SK-N-SH treated with all-trans-retinoic acid at 6 μM for 48 hours (cell line): ENCODE results near the gene RNF213.

Source experiments
- ATAC-seq: fragments of 200-7000 bp; cut with Tn5 transposase; 3 replicates; pipeline ENCODE4 v1.9.1; 2020; ENCODE audit warnings: mild to moderate bottlenecking, moderate library complexity
- ARNTL ChIP-seq: fragments of 450-650 bp; formaldehyde crosslinking; IDR thresholded peaks from 2 replicates; pipeline ENCODE4 v1.5.0; 2020; ENCODE audit warnings: low read depth, mild to moderate bottlenecking, moderate library complexity, borderline replicate concordance
- BACH2 ChIP-seq: fragments of 250-450 bp; sonication (Bioruptor Pico); IDR thresholded peaks from 2 replicates; pipeline ENCODE4 v1.9.0; 2021; ENCODE audit warnings: mild to moderate bottlenecking, borderline replicate concordance
- CREB5 ChIP-seq: fragments of 250-450 bp; sonication (Bioruptor Pico); IDR thresholded peaks from 2 replicates; pipeline ENCODE4 v1.5.1; 2020; ENCODE audit warnings: low read depth, mild to moderate bottlenecking, moderate library complexity
- CSDC2 ChIP-seq: fragments of 250-450 bp; sonication (Bioruptor Pico); IDR thresholded peaks from 2 replicates; pipeline ENCODE4 v1.5.0; 2020; ENCODE audit warnings: mild to moderate bottlenecking, moderate library complexity
- CSRNP3 ChIP-seq: fragments of 250-450 bp; sonication (Bioruptor Pico); IDR thresholded peaks from 2 replicates; pipeline ENCODE4 v1.5.1; 2021; ENCODE audit warnings: mild to moderate bottlenecking, moderate library complexity
- ESRRG ChIP-seq: fragments of 250-450 bp; sonication (Bioruptor Pico); IDR thresholded peaks from 2 replicates; pipeline ENCODE4 v1.6.1; 2021; ENCODE audit warnings: mild to moderate bottlenecking
- ISL1 ChIP-seq: fragments of 250-450 bp; sonication (Bioruptor Pico); IDR thresholded peaks from 2 replicates; pipeline ENCODE4 v2.1.2; 2022; ENCODE audit warnings: mild to moderate bottlenecking, moderate library complexity
- OSR1 ChIP-seq: fragments of 250-450 bp; sonication (Bioruptor Pico); IDR thresholded peaks from 2 replicates; pipeline ENCODE4 v1.8.0; 2022; ENCODE audit warnings: moderate library complexity, mild to moderate bottlenecking, inconsistent platforms
- PATZ1 ChIP-seq: fragments of 250-450 bp; sonication (Bioruptor Pico); IDR thresholded peaks from 2 replicates; pipeline ENCODE4 v1.8.0; 2020; ENCODE audit warnings: mild to moderate bottlenecking, moderate library complexity, borderline replicate concordance
- POU6F1 ChIP-seq: fragments of 250-450 bp; sonication (Bioruptor Pico); IDR thresholded peaks from 2 replicates; pipeline ENCODE4 v1.8.0; 2021; ENCODE audit warnings: low read depth, mild to moderate bottlenecking, moderate library complexity, borderline replicate concordance
- RARB ChIP-seq: fragments of 250-450 bp; sonication (Bioruptor Pico); IDR thresholded peaks from 2 replicates; pipeline ENCODE4 v1.8.0; 2021; ENCODE audit warnings: mild to moderate bottlenecking, moderate library complexity
- TCF4 ChIP-seq: fragments of 250-450 bp; sonication (Bioruptor Pico); IDR thresholded peaks from 2 replicates; pipeline ENCODE4 v1.8.0; 2021; ENCODE audit warnings: mild to moderate bottlenecking, moderate library complexity, borderline replicate concordance
- TSHZ2 ChIP-seq: fragments of 250-450 bp; sonication (Bioruptor Pico); IDR thresholded peaks from 2 replicates; pipeline ENCODE4 v1.5.0; 2020; ENCODE audit warnings: mild to moderate bottlenecking, moderate library complexity
- ZC3H10 ChIP-seq: fragments of 250-450 bp; sonication (Bioruptor Pico); IDR thresholded peaks from 2 replicates; pipeline ENCODE4 v1.5.1; 2021; ENCODE audit warnings: mild to moderate bottlenecking, moderate library complexity
- ZFP3 ChIP-seq: fragments of 250-450 bp; sonication (Bioruptor Pico); IDR thresholded peaks from 2 replicates; pipeline ENCODE4 v1.5.0; 2020; ENCODE audit warnings: mild to moderate bottlenecking, moderate library complexity
- ZNF565 ChIP-seq: fragments of 450-650 bp; formaldehyde crosslinking; conservative IDR thresholded peaks from 2 replicates; pipeline ENCODE4 v1.5.0; 2020; ENCODE audit warnings: low read depth, mild to moderate bottlenecking, moderate library complexity
- ZNF70 ChIP-seq: fragments of 450-650 bp; formaldehyde crosslinking; IDR thresholded peaks from 2 replicates; pipeline ENCODE4 v1.5.0; 2020; ENCODE audit warnings: mild to moderate bottlenecking, moderate library complexity
- ZNF8 ChIP-seq: fragments of 450-650 bp; formaldehyde crosslinking; IDR thresholded peaks from 2 replicates; pipeline ENCODE4 v1.5.0; 2020; ENCODE audit warnings: mild to moderate bottlenecking, moderate library complexity

RNF213 gene

GRCh38 chr17:80358131-80358530 is 97.5 kb downstream of the RNF213 start (continued):
- TF ChIP-seq POU6F1 (CRISPR knock-in tag) (no peak), ISL1 (CRISPR knock-in tag) (no peak), ZFP3 (no peak), ZNF8 (CRISPR knock-in tag) (no peak), BACH2 (CRISPR knock-in tag) (no peak), ARNTL (CRISPR knock-in tag) (no peak)

GRCh38 chr17:80358861-80359260 is 98.2 kb downstream of the RNF213 start:
- TF ChIP-seq ZC3H10 (CRISPR knock-in tag) (no peak), ISL1 (CRISPR knock-in tag) (no peak), TSHZ2 (no peak), ARNTL (CRISPR knock-in tag) (no peak), CSRNP3 (CRISPR knock-in tag) (no peak), BACH2 (CRISPR knock-in tag) (no peak), TCF4 (CRISPR knock-in tag) (no peak), CSDC2 (CRISPR knock-in tag) (no peak), CREB5 (CRISPR knock-in tag) (no peak), ZNF8 (CRISPR knock-in tag) (no peak), POU6F1 (CRISPR knock-in tag) (no peak), ZNF565 (CRISPR knock-in tag) (no peak)
- no peak for ATAC-seq

GRCh38 chr17:80359422-80360110 is 98.9 kb downstream of the RNF213 start:
- ATAC-seq, result no peak
- TF ChIP-seq CSRNP3 (CRISPR knock-in tag) (no peak), RARB (CRISPR knock-in tag) (no peak), ZNF70 (CRISPR knock-in tag) (no peak), ZNF565 (CRISPR knock-in tag) (no peak), OSR1 (CRISPR knock-in tag) (no peak), BACH2 (CRISPR knock-in tag) (no peak), ESRRG (CRISPR knock-in tag) (no peak), TCF4 (CRISPR knock-in tag) (no peak), ZC3H10 (CRISPR knock-in tag) (no peak), ARNTL (CRISPR knock-in tag) (no peak), PATZ1 (CRISPR knock-in tag) (no peak)
